ENCODE measurements around the gene RASSF1.

GRCh38 chr3:50358355-50358910 is 17.8 kb upstream of the RASSF1 start:
- TF ChIP-seq CTCF (IDR thresholded peaks at IDR 0.05): no peak
- TF ChIP-seq POLR2A (IDR thresholded peaks at IDR 0.05): no peak

Data from ovary (tissue), 3 donors.